Immature natural killer cell (primary cell): ENCODE measurements around the gene OLFML2B. TPM values are rescaled to one million over a fixed set of nuclear protein-coding genes. Genes with fewer than 3 reads are reported as not detected.
"Not testable (repeated sequence)": the region's sequence is repeated elsewhere in the genome, so short reads cannot be mapped to it uniquely, and the experiment has no call there.

Experiments
- DNase-seq, 3 donors: peaks; one replicate each; pipeline ENCODE4 v3.0.0; 2022; ENCODE audit warnings: mixed read lengths in 1 of 3
- H3K27ac Mint-ChIP-seq, 6 donors: one replicate each; pipeline ENCODE4 v1.8.0; 2020; ENCODE audit warnings: mixed read lengths in 6 of 6, mild to moderate bottlenecking in 5 of 6, inconsistent platforms in 4 of 6, moderate library complexity in 3 of 6
- H3K27me3 Mint-ChIP-seq, 3 donors: one replicate each; pipeline ENCODE4 v1.8.0; 2020 to 2021; ENCODE audit warnings: low read depth in 3 of 3, mild to moderate bottlenecking in 3 of 3, mixed read lengths in 3 of 3, moderate library complexity in 3 of 3, inconsistent platforms in 1 of 3
- H3K36me3 Mint-ChIP-seq, 3 donors: one replicate each; pipeline ENCODE4 v1.8.0; 2020; ENCODE audit warnings: mixed read lengths in 3 of 3, inconsistent platforms in 2 of 3, mild to moderate bottlenecking in 2 of 3
- H3K4me1 Mint-ChIP-seq, 2 donors: one replicate each; pipeline ENCODE4 v1.8.0; 2020; ENCODE audit warnings: inconsistent platforms in 2 of 2, mild to moderate bottlenecking in 2 of 2, mixed read lengths in 2 of 2, moderate library complexity in 1 of 2
- H3K4me3 Mint-ChIP-seq, 5 donors: one replicate each; pipeline ENCODE4 v1.8.0; 2020; ENCODE audit warnings: mild to moderate bottlenecking in 5 of 5, mixed read lengths in 5 of 5, inconsistent platforms in 3 of 5, moderate library complexity in 3 of 5
- H3K9me3 Mint-ChIP-seq, 6 donors: one replicate each; pipeline ENCODE4 v1.8.0; 2020; ENCODE audit warnings: mild to moderate bottlenecking in 6 of 6, mixed read lengths in 6 of 6, inconsistent platforms in 4 of 6, moderate library complexity in 3 of 6
- polyA plus RNA-seq, 3 donors: library from polyadenylated mRNA; unstranded; fragments of 300-500 nt; fragmentation: Illumina TruSeq; gene quantifications; one replicate each; pipeline ENCODE4 v1.2.3, GENCODE V29; 2021

OLFML2B gene
- not detected for polyA plus RNA-seq

GRCh38 chr1:162023547-162024501 lies at the start of gene OLFML2B:
OLFML2B (minus strand) TSS chr1:162023869; CDS start chr1:162023430, 439 bp downstream.
- peaks cover 14 to 40% (median 18%) of the 10 kb centered on the region in 3 donors for H3K27me3 Mint-ChIP-seq
- H3K4me3 Mint-ChIP-seq = peak within 1 kb of the TSS; percentile 50 to 81 (median 73)
- peaks cover 10 to 15% of the 10 kb centered on the region in 2 donors for H3K4me1 Mint-ChIP-seq
- no peak within 1 kb of the TSS for H3K27ac Mint-ChIP-seq
- DNase-seq = peak in 2 of 3 donors; percentile 13 to 27
- peaks cover 0 to 5% (median 0%) of the 10 kb centered on the region in 3 donors for H3K36me3 Mint-ChIP-seq
- no peaks in the 10 kb centered on the region for H3K9me3 Mint-ChIP-seq

- H3K36me3 Mint-ChIP-seq = no peaks in the 10 kb centered on the region
- no peak for DNase-seq
- no peak overlapping the region for H3K27ac Mint-ChIP-seq
- H3K27me3 Mint-ChIP-seq = peaks cover 9 to 23% (median 10%) of the 10 kb centered on the region in 3 donors
- no peak overlapping the region for H3K4me3 Mint-ChIP-seq
- H3K4me1 Mint-ChIP-seq = peaks cover 8 to 17% of the 10 kb centered on the region in 2 donors
- no peaks in the 10 kb centered on the region for H3K9me3 Mint-ChIP-seq
Measured at GRCh38 chr1:162072740-162073139, 49.1 kb upstream of the OLFML2B start.

- peaks cover 8 to 17% of the 10 kb centered on the region in 2 donors for H3K4me1 Mint-ChIP-seq
- no peak for DNase-seq
- H3K27me3 Mint-ChIP-seq = peaks cover 8 to 17% (median 9%) of the 10 kb centered on the region in 3 donors
- H3K27ac Mint-ChIP-seq = no peak overlapping the region
- H3K36me3 Mint-ChIP-seq = no peaks in the 10 kb centered on the region
- peak overlapping the region; percentile 75 to 82 (median 79) for H3K4me3 Mint-ChIP-seq
- no peaks in the 10 kb centered on the region for H3K9me3 Mint-ChIP-seq
Measured at GRCh38 chr1:162070825-162071224, 47.2 kb upstream of the OLFML2B start.

GRCh38 chr1:162070094-162070748 lies 46.6 kb upstream of the OLFML2B start:
- peak overlapping the region; percentile 75 to 82 (median 79) for H3K4me3 Mint-ChIP-seq
- H3K4me1 Mint-ChIP-seq = peaks cover 8 to 17% of the 10 kb centered on the region in 2 donors
- H3K36me3 Mint-ChIP-seq = no peaks in the 10 kb centered on the region
- peaks cover 9 to 19% (median 12%) of the 10 kb centered on the region in 3 donors for H3K27me3 Mint-ChIP-seq
- no peak overlapping the region for H3K27ac Mint-ChIP-seq
- DNase-seq = peak in 1 of 3 donors; percentile 1
- H3K9me3 Mint-ChIP-seq = no peaks in the 10 kb centered on the region

GRCh38 chr1:162069334-162070093 lies 45.8 kb upstream of the OLFML2B start, which contains the start of gene NOS1AP:
NOS1AP (plus strand) TSS chr1:162069691; CDS start chr1:162070178, 487 bp downstream.
- Mint-ChIP-seq H3K4me3 (peak within 1 kb of the TSS; percentile 75 to 82 (median 81)), H3K27ac (no peak within 1 kb of the TSS), H3K36me3 (no peaks in the 10 kb centered on the region), H3K9me3 (no peaks in the 10 kb centered on the region), H3K27me3 (peaks cover 9 to 25% (median 13%) of the 10 kb centered on the region in 3 donors), H3K4me1 (peaks cover 8 to 17% of the 10 kb centered on the region in 2 donors)
- peak; percentile 66 to 72 (median 69) for DNase-seq

- H3K4me3 Mint-ChIP-seq = peak overlapping the region in 4 of 5 donors; percentile 75 to 81 (median 78)
- H3K27me3 Mint-ChIP-seq = peaks cover 9 to 31% (median 13%) of the 10 kb centered on the region in 3 donors
- peaks cover 8 to 17% of the 10 kb centered on the region in 2 donors for H3K4me1 Mint-ChIP-seq
- no peaks in the 10 kb centered on the region for H3K36me3 Mint-ChIP-seq
- H3K9me3 Mint-ChIP-seq = no peaks in the 10 kb centered on the region
- no peak overlapping the region for H3K27ac Mint-ChIP-seq
- DNase-seq = no peak
Measured at GRCh38 chr1:162068301-162068700, 44.6 kb upstream of the OLFML2B start.

GRCh38 chr1:162067466-162067865 lies 43.8 kb upstream of the OLFML2B start:
- Mint-ChIP-seq H3K4me3 (no peak overlapping the region), H3K27ac (no peak overlapping the region), H3K4me1 (peaks cover 8 to 17% of the 10 kb centered on the region in 2 donors), H3K36me3 (no peaks in the 10 kb centered on the region), H3K9me3 (no peaks in the 10 kb centered on the region), H3K27me3 (peaks cover 9 to 26% (median 12%) of the 10 kb centered on the region in 3 donors)
- DNase-seq = no peak

- DNase-seq, H3K27ac Mint-ChIP-seq, H3K4me3 Mint-ChIP-seq, H3K9me3 Mint-ChIP-seq, H3K36me3 Mint-ChIP-seq: not testable (repeated sequence)
- Mint-ChIP-seq H3K4me1 (peaks cover 8 to 17% of the 10 kb centered on the region in 2 donors), H3K27me3 (peaks cover 9 to 26% (median 9%) of the 10 kb centered on the region in 3 donors)
Measured at GRCh38 chr1:162066836-162067235, 43.2 kb upstream of the OLFML2B start.

- H3K36me3 Mint-ChIP-seq = no peaks in the 10 kb centered on the region
Measured at GRCh38 chr1:162065016-162065415, 41.3 kb upstream of the OLFML2B start.

GRCh38 chr1:162062542-162063015 lies 38.9 kb upstream of the OLFML2B start:
- no peak for DNase-seq
- H3K4me3 Mint-ChIP-seq = no peak overlapping the region
- H3K27ac Mint-ChIP-seq = no peak overlapping the region
- peaks cover 0 to 25% (median 7%) of the 10 kb centered on the region in 3 donors for H3K27me3 Mint-ChIP-seq
- H3K9me3 Mint-ChIP-seq = no peaks in the 10 kb centered on the region
- no peaks in the 10 kb centered on the region for H3K36me3 Mint-ChIP-seq
- H3K4me1 Mint-ChIP-seq = no peaks in the 10 kb centered on the region

More at GRCh38 chr1:162065016-162065415, 41.3 kb upstream of the OLFML2B start:
- Mint-ChIP-seq H3K4me1 (peaks cover 2 to 5% of the 10 kb centered on the region in 2 donors), H3K9me3 (no peaks in the 10 kb centered on the region), H3K4me3 (no peak overlapping the region), H3K27me3 (peaks cover 4 to 23% (median 5%) of the 10 kb centered on the region in 3 donors), H3K27ac (no peak overlapping the region)
- no peak for DNase-seq

GRCh38 chr1:162060314-162060713 lies 36.6 kb upstream of the OLFML2B start:
- Mint-ChIP-seq H3K27me3 (peaks cover 0 to 19% (median 4%) of the 10 kb centered on the region in 3 donors), H3K27ac (no peak overlapping the region), H3K4me1 (no peaks in the 10 kb centered on the region), H3K4me3 (no peak overlapping the region), H3K36me3 (no peaks in the 10 kb centered on the region), H3K9me3 (no peaks in the 10 kb centered on the region)
- no peak for DNase-seq

GRCh38 chr1:162059721-162060120 lies 36.1 kb upstream of the OLFML2B start:
- Mint-ChIP-seq H3K27ac (no peak overlapping the region), H3K36me3 (no peaks in the 10 kb centered on the region), H3K4me3 (no peak overlapping the region), H3K9me3 (no peaks in the 10 kb centered on the region), H3K4me1 (no peaks in the 10 kb centered on the region), H3K27me3 (peaks cover 1 to 13% (median 3%) of the 10 kb centered on the region in 3 donors)
- no peak for DNase-seq

GRCh38 chr1:162056579-162056978 lies 32.9 kb upstream of the OLFML2B start:
- Mint-ChIP-seq H3K27me3 (peaks cover 3 to 6% (median 3%) of the 10 kb centered on the region in 3 donors), H3K9me3 (no peaks in the 10 kb centered on the region), H3K27ac (no peak overlapping the region), H3K36me3 (no peaks in the 10 kb centered on the region), H3K4me3 (no peak overlapping the region), H3K4me1 (no peaks in the 10 kb centered on the region)
- no peak for DNase-seq
